Dermis microvascular lymphatic vessel endothelial cell (primary cell): ENCODE data around the gene TSC22D3. TPM values are rescaled to one million over a fixed set of nuclear protein-coding genes. Genes with fewer than 3 reads are reported as not detected.
A peak's percentile ranks its signal among the peaks of the same experiment; 100 is the strongest.
"Not testable (repeated sequence)": the region's sequence is repeated elsewhere in the genome, so short reads cannot be mapped to it uniquely, and the experiment has no call there.

Source experiments
- DNase-seq, 2 donors: peaks; one replicate each; pipeline versions ENCODE4 v3.0.0 to v3.0.0-alpha.2; 2010; ENCODE audit warnings: low read depth in 2 of 2
- total RNA-seq: library from RNA; depleted of rRNA; stranded (reverse); fragments of >200 nt; gene quantifications from 2 replicates; pipeline ENCODE4 v1.2.1, GENCODE V29; 2014

TSC22D3 gene
- 15.0 and 22.8 TPM in 2 replicates for total RNA-seq

GRCh38 chrX:107775734-107776511 lies at the start of gene TSC22D3:
TSS of gene TSC22D3 (minus strand) at chrX:107775787. CDS start at chrX:107775419, 368 bp downstream.
- DNase-seq: peak; percentile 22 to 68

- peak; percentile 70 to 87 for DNase-seq
Observed at GRCh38 chrX:107823456-107823855, 47.9 kb upstream of the TSC22D3 start.

GRCh38 chrX:107823042-107823441 lies 47.5 kb upstream of the TSC22D3 start:
- DNase-seq: no peak

GRCh38 chrX:107818900-107819521 lies 43.4 kb upstream of the TSC22D3 start:
- DNase-seq: no peak

GRCh38 chrX:107810053-107810452 lies 34.5 kb upstream of the TSC22D3 start:
- not testable (repeated sequence) for DNase-seq

- DNase-seq: no peak
Observed at GRCh38 chrX:107805179-107805578, 29.6 kb upstream of the TSC22D3 start.

- DNase-seq: no peak
Observed at GRCh38 chrX:107804427-107804826, 28.8 kb upstream of the TSC22D3 start.

- DNase-seq: no peak
Observed at GRCh38 chrX:107787827-107788226, 12.2 kb upstream of the TSC22D3 start.

GRCh38 chrX:107780525-107780924 lies 4.9 kb upstream of the TSC22D3 start:
- DNase-seq: no peak

- no peak for DNase-seq
Observed at GRCh38 chrX:107777536-107777832, 1.9 kb upstream of the TSC22D3 start, which contains the start of gene NCBP2L. TSS of gene NCBP2L (plus strand) at chrX:107777733. CDS start at chrX:107794221, 16,488 bp downstream.

GRCh38 chrX:107776649-107777535 lies 1.3 kb upstream of the TSC22D3 start:
- peak; percentile 69 to 89 for DNase-seq

- peak in 1 of 2 donors; percentile 3 for DNase-seq
Observed at GRCh38 chrX:107775000-107775733, 420 bp downstream of the TSC22D3 start.

- no peak for DNase-seq
Observed at GRCh38 chrX:107773906-107774435, 1.6 kb downstream of the TSC22D3 start.

GRCh38 chrX:107773206-107773605 lies 2.4 kb downstream of the TSC22D3 start:
- no peak for DNase-seq

- no peak for DNase-seq
Observed at GRCh38 chrX:107769581-107770317, 5.8 kb downstream of the TSC22D3 start.

- no peak for DNase-seq
Observed at GRCh38 chrX:107768051-107768450, 7.5 kb downstream of the TSC22D3 start.

- DNase-seq: no peak
Observed at GRCh38 chrX:107766470-107767150, 9.0 kb downstream of the TSC22D3 start.

GRCh38 chrX:107764845-107765608 lies 10.6 kb downstream of the TSC22D3 start:
- DNase-seq: no peak

GRCh38 chrX:107763647-107764046 lies 11.9 kb downstream of the TSC22D3 start:
- DNase-seq: no peak
